IMR-90 (cell line): Measurements from ENCODE around the gene CA11. TPM values are rescaled to one million over a fixed set of nuclear protein-coding genes. Genes with fewer than 3 reads are reported as not detected.

Experiments
- ATAC-seq: fragments of 200-7000 bp; cut with Tn5 transposase; 2 replicates; pipeline ENCODE4 v1.9.1; 2020; ENCODE audit warnings: low read depth, mild to moderate bottlenecking, moderate library complexity
- BruUV-seq: library from RNA; stranded (reverse); fragments of 400-500 nt; replicated peaks from 2 replicates; lab custom pipeline; 2021; lab: Mats Ljungman, UMichigan
- CTCF ChIA-PET: fragments of 300-600 bp; formaldehyde crosslinking; extraction: SDS; loops from one replicate; lab custom pipeline; 2021; ENCODE audit warnings: antibody characterized with exemption; lab: Yijun Ruan, JAX
- POLR2A ChIA-PET: fragments of 300-600 bp; sonication (Branson Sonifier 250); formaldehyde crosslinking; loops from one replicate; lab custom pipeline; 2022; ENCODE audit warnings: antibody characterized with exemption; ENCODE audit not compliant: unreplicated experiment; lab: Charles Lee
- DNase-seq: peaks from one replicate; pipeline ENCODE4 v3.0.0; 2013
- H2AFZ ChIP-seq: replicated peaks from 2 replicates; pipeline ENCODE3; 2013; ENCODE audit warnings: low read length, mild to moderate bottlenecking; ENCODE audit not compliant: poor library complexity
- H2AK5ac ChIP-seq: 2 replicates; pipeline ENCODE4 v1.6.1; 2013; ENCODE audit warnings: low read depth, low read length, inconsistent platforms
- H2AK9ac ChIP-seq: replicated peaks from 2 replicates; pipeline ENCODE3; 2013; ENCODE audit warnings: mild to moderate bottlenecking, low read depth, low read length, moderate library complexity; ENCODE audit not compliant: poor library complexity
- H2BK120ac ChIP-seq: 2 replicates; pipeline ENCODE4 v1.6.1; 2013; ENCODE audit warnings: low read depth, low read length, inconsistent platforms
- H2BK15ac ChIP-seq: 3 replicates; pipeline ENCODE4 v1.6.1; 2013; ENCODE audit warnings: low read depth, low read length, inconsistent platforms
- H2BK20ac ChIP-seq: 2 replicates; pipeline ENCODE4 v1.6.1; 2013; ENCODE audit warnings: low read depth, mild to moderate bottlenecking, inconsistent platforms, low read length, moderate library complexity
- H2BK5ac ChIP-seq: 2 replicates; pipeline ENCODE4 v1.6.1; 2013; ENCODE audit warnings: mild to moderate bottlenecking, low read depth, low read length, inconsistent platforms; ENCODE audit not compliant: poor library complexity, severe bottlenecking
- H3K14ac ChIP-seq: replicated peaks from 2 replicates; pipeline ENCODE4 v1.6.1; 2013; ENCODE audit warnings: low read depth, low read length, inconsistent platforms
- H3K18ac ChIP-seq: 2 replicates; pipeline ENCODE4 v1.6.1; 2013; ENCODE audit warnings: low read depth, low read length, control low read depth
- H3K23ac ChIP-seq: 2 replicates; pipeline ENCODE4 v1.6.1; 2013; ENCODE audit warnings: low read depth, low read length, inconsistent platforms
- H3K27ac ChIP-seq: 2 replicates; pipeline ENCODE4 v1.5.1; 2013; ENCODE audit warnings: mild to moderate bottlenecking, control low read depth, low read length; ENCODE audit not compliant: insufficient read depth
- H3K27me3 ChIP-seq: 2 replicates; pipeline ENCODE4 v1.6.1; 2013; ENCODE audit warnings: low read length; ENCODE audit not compliant: control insufficient read depth, insufficient read depth
- H3K36me3 ChIP-seq: 2 replicates; pipeline ENCODE4 v1.6.1; 2013; ENCODE audit warnings: low read length, mixed read lengths; ENCODE audit not compliant: control insufficient read depth, insufficient read depth
- H3K4ac ChIP-seq: 2 replicates; pipeline ENCODE4 v1.6.1; 2013; ENCODE audit warnings: low read depth, low read length, inconsistent platforms
- H3K4me1 ChIP-seq: 2 replicates; pipeline ENCODE4 v1.6.1; 2013; ENCODE audit warnings: low read length, mixed read lengths; ENCODE audit not compliant: control insufficient read depth, insufficient read depth
- H3K4me2 ChIP-seq: 2 replicates; pipeline ENCODE4 v1.6.1; 2013; ENCODE audit warnings: low read depth, mild to moderate bottlenecking, control low read depth, low read length, moderate library complexity
- H3K4me3 ChIP-seq: 2 replicates; pipeline ENCODE4 v1.5.1; 2013; ENCODE audit warnings: low read depth, mild to moderate bottlenecking, control low read depth, low read length, moderate library complexity; ENCODE audit not compliant: insufficient read depth
- H3K56ac ChIP-seq: 2 replicates; pipeline ENCODE4 v1.6.1; 2013; ENCODE audit warnings: low read length, inconsistent platforms; ENCODE audit not compliant: insufficient read depth; ENCODE audit errors: extremely low read depth
- H3K79me1 ChIP-seq, 2 experiments: 2 replicates each; pipeline ENCODE4 v1.6.1; 2013; ENCODE audit warnings: low read length in 2 of 2, inconsistent platforms in 1 of 2, low read depth in 1 of 2
- H3K9ac ChIP-seq: 2 replicates; pipeline ENCODE4 v1.6.1; 2013; ENCODE audit warnings: low read depth, low read length, control low read depth
- H3K9me1 ChIP-seq: 2 replicates; pipeline ENCODE4 v1.6.1; 2013; ENCODE audit warnings: low read length, inconsistent platforms; ENCODE audit not compliant: insufficient read depth
- H3K9me3 ChIP-seq: 2 replicates; pipeline ENCODE4 v1.6.1; 2013; ENCODE audit warnings: low read length; ENCODE audit not compliant: control insufficient read depth, insufficient read depth
- H4K20me1 ChIP-seq: 2 replicates; pipeline ENCODE4 v1.6.1; 2013; ENCODE audit warnings: low read length, inconsistent platforms; ENCODE audit not compliant: insufficient read depth
- H4K5ac ChIP-seq: 2 replicates; pipeline ENCODE4 v1.6.1; 2013; ENCODE audit warnings: mild to moderate bottlenecking, low read depth, low read length, control low read depth
- H4K8ac ChIP-seq, 2 experiments: 2 replicates each; pipeline ENCODE4 v1.6.1; 2013; ENCODE audit warnings: low read depth in 2 of 2, low read length in 2 of 2, control low read depth in 1 of 2, inconsistent platforms in 1 of 2
- H4K91ac ChIP-seq: 2 replicates; pipeline ENCODE4 v1.6.1; 2013; ENCODE audit warnings: low read depth, low read length, inconsistent platforms; ENCODE audit not compliant: insufficient read depth
- BHLHE40 ChIP-seq: fragments of 150-350 bp; IDR thresholded peaks from 2 replicates; pipeline ENCODE4 v1.6.1; 2016; ENCODE audit warnings: mild to moderate bottlenecking, low read depth, low read length
- CHD1 ChIP-seq: IDR thresholded peaks from 2 replicates; pipeline ENCODE4 v1.6.1; 2012; ENCODE audit warnings: low read depth, low read length, improper control_type of control experiment
- FOS ChIP-seq: fragments of 150-350 bp; IDR thresholded peaks from 2 replicates; pipeline ENCODE4 v1.6.1; 2016; ENCODE audit warnings: low read depth, low read length
- MXI1 ChIP-seq: IDR thresholded peaks from 2 replicates; pipeline ENCODE4 v1.6.1; 2012; ENCODE audit warnings: low read depth, mild to moderate bottlenecking, low read length, moderate library complexity, borderline replicate concordance
- POLR2A ChIP-seq: IDR thresholded peaks from 2 replicates; pipeline ENCODE4 v1.6.1; 2012; ENCODE audit warnings: mild to moderate bottlenecking, low read depth, low read length
- RCOR1 ChIP-seq: IDR thresholded peaks from 2 replicates; pipeline ENCODE4 v1.6.1; 2012; ENCODE audit warnings: mild to moderate bottlenecking, low read length, improper control_type of control experiment; ENCODE audit not compliant: insufficient replicate concordance
- WGBS, 2 experiments: methylation state at CpG; one replicate each; pipeline versions ENCODE4 v1.1.5 to v1.1.7; 2013; ENCODE audit warnings: missing lambda C conversion rate in 2 of 2; ENCODE audit not compliant: insufficient read length in 1 of 2; ENCODE audit errors: extremely low coverage in 2 of 2; 5-methylcytosine and 5-hydroxymethylcytosine counted together
- dilution Hi-C: fragments of 300-500 bp; cut with HindIII; formaldehyde crosslinking; loops from one replicate; pipeline ENCODE4 v1.14.3; 2018; ENCODE audit warnings: low sequenced_read_pairs; ENCODE audit not compliant: unreplicated experiment
- in situ Hi-C: fragments of 300-500 bp; cut with MboI; formaldehyde crosslinking; loops from 3 replicates; pipeline ENCODE4 v1.14.3; 2019; ENCODE audit warnings: low sequenced_read_pairs, inconsistent platforms, mixed read lengths
- intact Hi-C: fragments of 100-400 bp; cut with micrococcal nuclease; formaldehyde crosslinking; loops from 2 replicates; pipeline ENCODE4 v1.10.0; 2022
- polyA plus RNA-seq, 3 experiments: library from polyadenylated mRNA; depleted of rRNA; stranded (reverse); fragments of >200 nt; gene quantifications; 2 replicates each; pipeline ENCODE4 v1.2.3, GENCODE V29; 2012; ENCODE audit warnings: low replicate concordance in 1 of 3
- total RNA-seq: library from RNA; depleted of rRNA; stranded (reverse); fragments of >200 nt; gene quantifications from 2 replicates; pipeline ENCODE4 v1.2.3, GENCODE V29; 2012
- TF ChIP-seq, protein P1 (sequence below): conservative IDR thresholded peaks from 2 replicates; pipeline ENCODE4 v1.5.1; 2012; ENCODE audit warnings: mild to moderate bottlenecking, low read depth, low read length, improper control_type of control experiment
- TF ChIP-seq, protein P2 (sequence below): fragments of 150-350 bp; IDR thresholded peaks from 2 replicates; pipeline ENCODE4 v1.6.1; 2017; ENCODE audit warnings: mild to moderate bottlenecking, antibody characterized with exemption, low read length, low read depth
- TF ChIP-seq, protein P3 (sequence below): fragments of 150-350 bp; IDR thresholded peaks from 2 replicates; pipeline ENCODE4 v1.6.1; 2016; ENCODE audit warnings: low read depth, mild to moderate bottlenecking, low read length, moderate library complexity, borderline replicate concordance

CA11 gene
- total and polyA plus RNA-seq, 2 of the 4 experiments (the other 2 are of a cell fraction): 1.3 to 2.9 TPM

DNA sequence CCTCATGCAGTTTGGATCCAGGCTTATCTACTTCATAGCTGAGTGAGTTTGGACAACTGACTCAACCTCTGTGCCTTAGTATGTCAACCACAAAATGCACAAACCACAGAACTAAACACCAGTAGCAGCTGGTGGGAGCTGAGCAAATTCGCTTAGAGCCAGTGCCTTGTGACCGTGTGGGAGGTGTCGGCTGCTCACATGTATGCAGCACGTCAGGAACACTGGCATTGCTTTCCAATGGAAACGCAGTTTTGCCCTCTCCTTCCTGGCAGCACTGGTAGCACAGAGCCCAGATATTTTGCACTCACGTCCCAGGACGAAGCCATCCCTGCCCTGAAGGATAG, 35.1 kb upstream of the CA11 start:
- Histone ChIP-seq H3K9me1 (peaks cover 7% of the 10 kb centered on the region), H3K36me3 (no peaks in the 10 kb centered on the region), H3K56ac (no peak overlapping the region), H3K18ac (no peak overlapping the region), H2AK9ac (no peak overlapping the region), H3K27me3 (peaks cover 12% of the 10 kb centered on the region), H3K4me2 (no peak overlapping the region), H2AFZ (peak overlapping the region; percentile 62), H4K20me1 (peaks cover 6% of the 10 kb centered on the region; the same call in 1 of the 2 replicates), H4K91ac (no peak overlapping the region), H3K4me1 (peaks cover 3% of the 10 kb centered on the region; the same call in 1 of the 2 replicates), H2BK120ac (no peak overlapping the region), H3K14ac (no peak overlapping the region), H4K8ac (no peak overlapping the region), H3K27ac (no peak overlapping the region), H2BK5ac (no peak overlapping the region), H4K5ac (no peak overlapping the region), H3K23ac (no peak overlapping the region), H3K4me3 (no peak overlapping the region), H3K9ac (no peak overlapping the region), H2BK15ac (no peak overlapping the region), H3K79me1 (no peaks in the 10 kb centered on the region), H2AK5ac (0 out of 2 replicates have a peak overlapping the region, but pooled peaks have one; percentile 28), H3K4ac (no peak overlapping the region), H2BK20ac (no peak overlapping the region), H3K9me3 (no peaks in the 10 kb centered on the region)
- 26% methylated on average over 5 of the region's 7 CpGs; no CpG with 5 or more reads in 1 of the 2 experiments for WGBS, 2 experiments
- CTCF ChIA-PET: interaction anchor here (1.0 kb wide), 1 partner anchor 15 kb away, joined by 3 read pairs; no protein-coding TSS in a partner anchor
- BruUV-seq: no TSS peak
- DNase-seq (peak; percentile 93), ATAC-seq (peak; percentile 92)
- in situ Hi-C loops: no loop called here
- POLR2A ChIA-PET: no interaction called here
- intact Hi-C loops: no loop called here
- dilution Hi-C loops: no loop called here
- TF ChIP-seq FOS (0 out of 2 replicates have a peak, but pooled peaks have one; percentile 25), BHLHE40 (peak; percentile 93), MXI1 (peak; percentile 41; the same call in 1 of the 2 replicates), RCOR1 (peak; percentile 91), CHD1 (no peak), POLR2A (no peak)
- TF ChIP-seq, protein P1, sequence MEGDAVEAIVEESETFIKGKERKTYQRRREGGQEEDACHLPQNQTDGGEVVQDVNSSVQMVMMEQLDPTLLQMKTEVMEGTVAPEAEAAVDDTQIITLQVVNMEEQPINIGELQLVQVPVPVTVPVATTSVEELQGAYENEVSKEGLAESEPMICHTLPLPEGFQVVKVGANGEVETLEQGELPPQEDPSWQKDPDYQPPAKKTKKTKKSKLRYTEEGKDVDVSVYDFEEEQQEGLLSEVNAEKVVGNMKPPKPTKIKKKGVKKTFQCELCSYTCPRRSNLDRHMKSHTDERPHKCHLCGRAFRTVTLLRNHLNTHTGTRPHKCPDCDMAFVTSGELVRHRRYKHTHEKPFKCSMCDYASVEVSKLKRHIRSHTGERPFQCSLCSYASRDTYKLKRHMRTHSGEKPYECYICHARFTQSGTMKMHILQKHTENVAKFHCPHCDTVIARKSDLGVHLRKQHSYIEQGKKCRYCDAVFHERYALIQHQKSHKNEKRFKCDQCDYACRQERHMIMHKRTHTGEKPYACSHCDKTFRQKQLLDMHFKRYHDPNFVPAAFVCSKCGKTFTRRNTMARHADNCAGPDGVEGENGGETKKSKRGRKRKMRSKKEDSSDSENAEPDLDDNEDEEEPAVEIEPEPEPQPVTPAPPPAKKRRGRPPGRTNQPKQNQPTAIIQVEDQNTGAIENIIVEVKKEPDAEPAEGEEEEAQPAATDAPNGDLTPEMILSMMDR: no peak
- TF ChIP-seq, protein P2, sequence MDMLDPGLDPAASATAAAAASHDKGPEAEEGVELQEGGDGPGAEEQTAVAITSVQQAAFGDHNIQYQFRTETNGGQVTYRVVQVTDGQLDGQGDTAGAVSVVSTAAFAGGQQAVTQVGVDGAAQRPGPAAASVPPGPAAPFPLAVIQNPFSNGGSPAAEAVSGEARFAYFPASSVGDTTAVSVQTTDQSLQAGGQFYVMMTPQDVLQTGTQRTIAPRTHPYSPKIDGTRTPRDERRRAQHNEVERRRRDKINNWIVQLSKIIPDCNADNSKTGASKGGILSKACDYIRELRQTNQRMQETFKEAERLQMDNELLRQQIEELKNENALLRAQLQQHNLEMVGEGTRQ: peak; percentile 76
- TF ChIP-seq, protein P3, sequence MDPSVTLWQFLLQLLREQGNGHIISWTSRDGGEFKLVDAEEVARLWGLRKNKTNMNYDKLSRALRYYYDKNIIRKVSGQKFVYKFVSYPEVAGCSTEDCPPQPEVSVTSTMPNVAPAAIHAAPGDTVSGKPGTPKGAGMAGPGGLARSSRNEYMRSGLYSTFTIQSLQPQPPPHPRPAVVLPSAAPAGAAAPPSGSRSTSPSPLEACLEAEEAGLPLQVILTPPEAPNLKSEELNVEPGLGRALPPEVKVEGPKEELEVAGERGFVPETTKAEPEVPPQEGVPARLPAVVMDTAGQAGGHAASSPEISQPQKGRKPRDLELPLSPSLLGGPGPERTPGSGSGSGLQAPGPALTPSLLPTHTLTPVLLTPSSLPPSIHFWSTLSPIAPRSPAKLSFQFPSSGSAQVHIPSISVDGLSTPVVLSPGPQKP: no peak
